Erythroblast (primary cell): ENCODE results near the gene RAPH1.

Experiments used
- GATA1 ChIP-seq: IDR thresholded peaks from 2 replicates; pipeline ENCODE4 v1.6.1; 2011; ENCODE audit warnings: low read depth, mild to moderate bottlenecking, control low read depth, low read length, moderate library complexity
- POLR2A ChIP-seq: IDR thresholded peaks from 2 replicates; pipeline ENCODE4 v1.6.1; 2011; ENCODE audit warnings: mild to moderate bottlenecking, low read length

- TF ChIP-seq POLR2A (no peak), GATA1 (no peak)
These were observed 84.1 kb downstream of the RAPH1 start for GRCh38 chr2:203451011-203451410.
